CD4-positive, alpha-beta memory T cell (primary cell): ENCODE results near the gene VPS13D. TPM values are rescaled to one million over a fixed set of nuclear protein-coding genes. Genes with fewer than 3 reads are reported as not detected.

Source experiments
- CTCF ChIA-PET: fragments of 350-600 bp; sonication (Branson Sonifier 250); formaldehyde crosslinking; loops from one replicate; lab custom pipeline; 2021; ENCODE audit warnings: inconsistent platforms; ENCODE audit not compliant: partially characterized antibody; lab: Charles Lee
- POLR2A ChIA-PET: fragments of 350-600 bp; sonication (Branson Sonifier 250); formaldehyde crosslinking; loops from one replicate; lab custom pipeline; 2021; ENCODE audit not compliant: partially characterized antibody; lab: Charles Lee
- DNase-seq, 5 donors: peaks; one replicate each; pipeline versions ENCODE4 v3.0.0 to v3.0.0-alpha.2; 2020 to 2022; ENCODE audit warnings: mixed read lengths in 1 of 5
- H3K27ac ChIP-seq: one replicate; pipeline ENCODE4 v1.7.0; 2013; ENCODE audit warnings: low read depth, low read length
- H3K27me3 ChIP-seq: 2 replicates; pipeline ENCODE4 v1.7.0; 2013; ENCODE audit warnings: mild to moderate bottlenecking, low read length, moderate library complexity; ENCODE audit not compliant: insufficient read depth
- H3K36me3 ChIP-seq: 2 replicates; pipeline ENCODE4 v1.7.0; 2013; ENCODE audit warnings: mild to moderate bottlenecking, low read length, moderate library complexity; ENCODE audit not compliant: insufficient read depth
- H3K4me1 ChIP-seq: 2 replicates; pipeline ENCODE4 v1.7.0; 2013; ENCODE audit warnings: mild to moderate bottlenecking, low read length, moderate library complexity; ENCODE audit not compliant: insufficient read depth
- H3K4me3 ChIP-seq, 2 donors: one replicate each; pipeline ENCODE4 v1.7.0; 2013; ENCODE audit warnings: low read length in 2 of 2, mild to moderate bottlenecking in 1 of 2
- H3K9me3 ChIP-seq, 2 donors: one replicate each; pipeline ENCODE4 v1.7.0; 2013; ENCODE audit warnings: low read length in 2 of 2, control low read depth in 1 of 2; ENCODE audit not compliant: control insufficient read depth in 1 of 2
- H3K27ac Mint-ChIP-seq, 7 donors: one replicate each; pipeline ENCODE4 v1.8.0; 2020 to 2021; ENCODE audit warnings: mixed read lengths in 7 of 7, mild to moderate bottlenecking in 6 of 7, inconsistent platforms in 3 of 7, moderate library complexity in 3 of 7
- H3K27me3 Mint-ChIP-seq, 2 donors: one replicate each; pipeline ENCODE4 v1.8.0; 2020 to 2021; ENCODE audit warnings: mixed read lengths in 2 of 2
- H3K36me3 Mint-ChIP-seq, 2 donors: one replicate each; pipeline ENCODE4 v1.8.0; 2020 to 2021; ENCODE audit warnings: mixed read lengths in 2 of 2, inconsistent platforms in 1 of 2, mild to moderate bottlenecking in 1 of 2
- H3K4me1 Mint-ChIP-seq, 4 donors: one replicate each; pipeline ENCODE4 v1.8.0; 2020 to 2021; ENCODE audit warnings: mixed read lengths in 4 of 4, mild to moderate bottlenecking in 1 of 4
- H3K4me3 Mint-ChIP-seq, 8 donors: one replicate each; pipeline ENCODE4 v1.8.0; 2020 to 2021; ENCODE audit warnings: mixed read lengths in 8 of 8, mild to moderate bottlenecking in 7 of 8, moderate library complexity in 6 of 8, inconsistent platforms in 3 of 8
- H3K9me3 Mint-ChIP-seq, 8 donors: one replicate each; pipeline ENCODE4 v1.8.0; 2020 to 2021; ENCODE audit warnings: mixed read lengths in 8 of 8, mild to moderate bottlenecking in 5 of 8, inconsistent platforms in 3 of 8, moderate library complexity in 1 of 8
- intact Hi-C: fragments of 100-400 bp; cut with micrococcal nuclease; formaldehyde crosslinking; loops from one replicate; pipeline ENCODE4 v1.15.1; 2023
- polyA plus RNA-seq, 2 donors: library from polyadenylated mRNA; unstranded; fragments of 300-500 nt; fragmentation: Illumina TruSeq; gene quantifications; one replicate each; pipeline ENCODE4 v1.2.3, GENCODE V29; 2021
- total RNA-seq, 2 experiments: library from RNA; stranded (reverse); gene quantifications; one replicate each; pipeline ENCODE4 v1.2.3, GENCODE V29; 2021

Gene VPS13D
- total and polyA plus RNA-seq, 4 experiments from 2014 or later = 10.2 to 96.3 (median 52.5) TPM

GRCh38 chr1:12507631-12508030 lies 277.8 kb downstream of the VPS13D start:
- CTCF ChIA-PET = interaction anchor here (1.2 to 1.3 kb wide), 2 partner anchors 94 to 111 kb away, joined by 3 to 4 read pairs; no protein-coding TSS in a partner anchor
- H3K9me3 ChIP-seq = no peaks in the 10 kb centered on the region
- H3K4me3 ChIP-seq = no peak overlapping the region
- DNase-seq = no peak
- peaks cover 0 to under 1% (median 0%) of the 10 kb centered on the region in 8 donors for H3K9me3 Mint-ChIP-seq
- peaks cover 28% of the 10 kb centered on the region for H3K4me1 ChIP-seq
- no peaks in the 10 kb centered on the region for H3K27me3 ChIP-seq
- H3K4me3 Mint-ChIP-seq = no peak overlapping the region
- POLR2A ChIA-PET = interaction anchor here (0.5 kb wide), 1 partner anchor 80 kb away, joined by 3 read pairs; no protein-coding TSS in a partner anchor
- peaks cover 36 to 51% of the 10 kb centered on the region in 2 donors for H3K36me3 Mint-ChIP-seq
- peaks cover 8% of the 10 kb centered on the region for H3K36me3 ChIP-seq
- peak overlapping the region in 2 of 7 donors; percentile 42 to 75 for H3K27ac Mint-ChIP-seq
- no peak overlapping the region for H3K27ac ChIP-seq
- H3K4me1 Mint-ChIP-seq = peaks cover 23 to 40% (median 30%) of the 10 kb centered on the region in 4 donors
- H3K27me3 Mint-ChIP-seq = no peaks in the 10 kb centered on the region
- intact Hi-C loops = no loop called here

GRCh38 chr1:12508849-12509248 lies 279.0 kb downstream of the VPS13D start:
- Histone ChIP-seq H3K36me3 (peaks cover 8% of the 10 kb centered on the region), H3K9me3 (no peaks in the 10 kb centered on the region), H3K4me3 (no peak overlapping the region), H3K4me1 (peaks cover 28% of the 10 kb centered on the region), H3K27ac (no peak overlapping the region), H3K27me3 (no peaks in the 10 kb centered on the region)
- H3K27me3 Mint-ChIP-seq = no peaks in the 10 kb centered on the region
- DNase-seq = no peak
- peaks cover 25 to 49% (median 39%) of the 10 kb centered on the region in 4 donors for H3K4me1 Mint-ChIP-seq
- H3K4me3 Mint-ChIP-seq = peak overlapping the region in 3 of 8 donors; percentile 33 to 75 (median 54)
- CTCF ChIA-PET = interaction anchor here (1.3 kb wide), 1 partner anchor 93 kb away, joined by 4 read pairs; no protein-coding TSS in a partner anchor
- H3K9me3 Mint-ChIP-seq = peaks cover 0 to 8% (median under 1%) of the 10 kb centered on the region in 8 donors
- peaks cover 48 to 52% of the 10 kb centered on the region in 2 donors for H3K36me3 Mint-ChIP-seq
- intact Hi-C loops = no loop called here
- POLR2A ChIA-PET = interaction anchor here (0.7 to 5.5 kb wide), 5 partner anchors 10 to 490 kb away, joined by 3 to 74 read pairs (median 4); partner anchors contain the start of gene DHRS3
- peak overlapping the region in 5 of 7 donors; percentile 63 to 96 (median 82) for H3K27ac Mint-ChIP-seq

- Histone ChIP-seq H3K36me3 (peaks cover 6% of the 10 kb centered on the region), H3K4me3 (peak overlapping the region; percentile 12 to 25), H3K9me3 (no peaks in the 10 kb centered on the region), H3K4me1 (peaks cover 28% of the 10 kb centered on the region), H3K27me3 (no peaks in the 10 kb centered on the region), H3K27ac (peak overlapping the region; percentile 45)
- H3K27me3 Mint-ChIP-seq = no peaks in the 10 kb centered on the region
- CTCF ChIA-PET = interaction anchor here (0.6 to 2.3 kb wide), 8 partner anchors 20 to 219 kb away, joined by 3 to 19 read pairs (median 4); partner anchors contain the start of gene DHRS3
- POLR2A ChIA-PET = interaction anchor here (0.7 to 5.5 kb wide), 24 partner anchors 8 to 1238 kb away, joined by 3 to 74 read pairs (median 4); partner anchors contain the start of gene DHRS3
- peaks cover 0 to 8% (median under 1%) of the 10 kb centered on the region in 8 donors for H3K9me3 Mint-ChIP-seq
- H3K4me3 Mint-ChIP-seq = peak overlapping the region; percentile 83 to 95 (median 88)
- intact Hi-C loops = loop anchor here (2.0 to 5.0 kb wide), 3 partner anchors 32 to 104 kb away; no protein-coding TSS in a partner anchor
- H3K36me3 Mint-ChIP-seq = peaks cover 48 to 49% of the 10 kb centered on the region in 2 donors
- no peak for DNase-seq
- H3K27ac Mint-ChIP-seq = peak overlapping the region; percentile 93 to 99 (median 96)
- H3K4me1 Mint-ChIP-seq = peaks cover 30 to 62% (median 48%) of the 10 kb centered on the region in 4 donors
Observed at GRCh38 chr1:12511128-12511484, 281.3 kb downstream of the VPS13D start.

- H3K36me3 ChIP-seq = no peaks in the 10 kb centered on the region
- H3K27ac ChIP-seq = peak overlapping the region; percentile 45
- no peak for DNase-seq
- H3K27ac Mint-ChIP-seq = peak overlapping the region; percentile 22 to 96 (median 88)
- peaks cover 30 to 62% (median 49%) of the 10 kb centered on the region in 4 donors for H3K4me1 Mint-ChIP-seq
- peaks cover 0 to 8% (median under 1%) of the 10 kb centered on the region in 8 donors for H3K9me3 Mint-ChIP-seq
- POLR2A ChIA-PET = interaction anchor here (0.7 to 5.5 kb wide), 14 partner anchors 9 to 159 kb away, joined by 3 to 74 read pairs (median 10); partner anchors contain the start of gene DHRS3
- H3K4me1 ChIP-seq = peaks cover 28% of the 10 kb centered on the region
- H3K36me3 Mint-ChIP-seq = peaks cover 43 to 49% of the 10 kb centered on the region in 2 donors
- peak overlapping the region; percentile 12 to 25 for H3K4me3 ChIP-seq
- H3K27me3 Mint-ChIP-seq = no peaks in the 10 kb centered on the region
- H3K4me3 Mint-ChIP-seq = peak overlapping the region; percentile 83 to 95 (median 88)
- CTCF ChIA-PET = interaction anchor here (0.6 to 2.3 kb wide), 5 partner anchors 21 to 219 kb away, joined by 3 to 19 read pairs (median 6); partner anchors contain the start of gene DHRS3
- no peaks in the 10 kb centered on the region for H3K9me3 ChIP-seq
- intact Hi-C loops = loop anchor here (2.0 to 5.0 kb wide), 3 partner anchors 33 to 104 kb away; no protein-coding TSS in a partner anchor
- no peaks in the 10 kb centered on the region for H3K27me3 ChIP-seq
Observed at GRCh38 chr1:12511516-12512468, 282.0 kb downstream of the VPS13D start.

GRCh38 chr1:12513181-12513580 lies 283.4 kb downstream of the VPS13D start:
- H3K4me1 ChIP-seq = peaks cover 28% of the 10 kb centered on the region
- H3K27me3 ChIP-seq = no peaks in the 10 kb centered on the region
- CTCF ChIA-PET = no interaction called here
- no peak overlapping the region for H3K27ac ChIP-seq
- POLR2A ChIA-PET = interaction anchor here (1.3 to 5.5 kb wide), 3 partner anchors 36 to 105 kb away, joined by 3 to 74 read pairs (median 60); partner anchors contain the start of gene DHRS3
- peak overlapping the region in 4 of 8 donors; percentile 5 to 22 (median 11) for H3K4me3 Mint-ChIP-seq
- no peak overlapping the region for H3K4me3 ChIP-seq
- no peaks in the 10 kb centered on the region for H3K36me3 ChIP-seq
- DNase-seq = no peak
- H3K9me3 ChIP-seq = no peaks in the 10 kb centered on the region
- intact Hi-C loops = loop anchor here (5.0 kb wide), 1 partner anchor 106 kb away; no protein-coding TSS in a partner anchor
- H3K27me3 Mint-ChIP-seq = no peaks in the 10 kb centered on the region
- peaks cover 32 to 69% (median 53%) of the 10 kb centered on the region in 4 donors for H3K4me1 Mint-ChIP-seq
- H3K9me3 Mint-ChIP-seq = peaks cover 0 to 8% (median under 1%) of the 10 kb centered on the region in 8 donors
- H3K36me3 Mint-ChIP-seq = peaks cover 38 to 46% of the 10 kb centered on the region in 2 donors
- H3K27ac Mint-ChIP-seq = peak overlapping the region in 5 of 7 donors; percentile 2 to 96 (median 11)

- Mint-ChIP-seq H3K27ac (peak overlapping the region in 2 of 7 donors; percentile 16 to 96), H3K27me3 (no peaks in the 10 kb centered on the region), H3K36me3 (peaks cover 29 to 40% of the 10 kb centered on the region in 2 donors), H3K4me1 (peaks cover 29 to 65% (median 51%) of the 10 kb centered on the region in 4 donors), H3K9me3 (peaks cover 0 to 8% (median under 1%) of the 10 kb centered on the region in 8 donors), H3K4me3 (peak overlapping the region in 1 of 8 donors; percentile 5)
- POLR2A ChIA-PET = no interaction called here
- Histone ChIP-seq H3K27ac (no peak overlapping the region), H3K4me3 (no peak overlapping the region), H3K4me1 (peaks cover 23% of the 10 kb centered on the region), H3K9me3 (no peaks in the 10 kb centered on the region), H3K27me3 (no peaks in the 10 kb centered on the region), H3K36me3 (no peaks in the 10 kb centered on the region)
- intact Hi-C loops = loop anchor here (5.0 kb wide), 1 partner anchor 107 kb away; no protein-coding TSS in a partner anchor
- CTCF ChIA-PET = no interaction called here
- DNase-seq = no peak
Observed at GRCh38 chr1:12514590-12514989, 284.8 kb downstream of the VPS13D start.
